Erythroblast (primary cell): Measurements from ENCODE around the gene PLCG1.

ENCODE experiments used
- GATA1 ChIP-seq: IDR thresholded peaks from 2 replicates; pipeline ENCODE4 v1.6.1; 2011; ENCODE audit warnings: low read depth, mild to moderate bottlenecking, control low read depth, low read length, moderate library complexity
- POLR2A ChIP-seq: IDR thresholded peaks from 2 replicates; pipeline ENCODE4 v1.6.1; 2011; ENCODE audit warnings: mild to moderate bottlenecking, low read length

DNA sequence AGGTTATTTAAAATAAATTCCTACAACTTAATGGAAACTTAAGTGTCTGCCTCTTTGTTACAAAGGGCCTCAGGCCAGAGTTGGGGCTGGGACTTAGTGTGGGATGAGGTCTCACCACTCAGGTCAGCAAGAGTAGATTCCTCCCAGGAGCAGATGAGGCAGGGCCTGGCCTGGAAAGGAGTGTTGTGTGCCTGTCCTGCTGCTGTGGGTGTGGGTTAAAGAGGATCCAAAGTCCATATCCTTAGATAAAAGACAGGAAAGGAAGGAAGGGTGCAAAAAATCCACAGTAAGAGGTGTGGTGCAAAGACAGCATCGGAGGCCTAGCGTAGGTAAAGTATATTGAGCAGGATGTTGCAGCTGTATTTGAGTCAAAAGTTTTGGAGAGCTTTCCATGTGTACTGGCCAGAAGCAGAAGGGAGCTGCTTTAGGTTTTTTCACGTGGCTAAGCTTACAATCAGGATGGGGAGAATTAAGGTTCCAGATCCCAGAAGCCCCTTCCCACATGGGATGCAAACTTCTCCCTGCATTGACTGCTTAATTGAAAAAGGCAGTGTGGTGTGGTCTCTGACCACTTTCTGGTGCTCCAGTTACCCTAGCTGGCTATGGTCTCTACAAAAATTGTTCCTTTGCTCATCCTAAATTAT, 12.8 kb upstream of the PLCG1 start:
- TF ChIP-seq POLR2A (no peak), GATA1 (no peak)
